ENCODE results near the gene NHERF1. TPM values are rescaled to one million over a fixed set of nuclear protein-coding genes. Genes with fewer than 3 reads are reported as not detected.
A peak's percentile ranks its signal among the peaks of the same experiment; 100 is the strongest.

The NHERF1 gene
- total and polyA plus RNA-seq, 7 experiments from 2014 or later: 93.1 to 393 (median 165) TPM

- Mint-ChIP-seq H3K9me3 (no peaks in the 10 kb centered on the region), H3K4me1 (peaks cover 44 to 78% (median 62%) of the 10 kb centered on the region in 7 donors), H3K4me3 (peak overlapping the region; percentile 82 to 92 (median 84)), H3K27me3 (no peaks in the 10 kb centered on the region), H3K27ac (peak overlapping the region; percentile 75 to 97 (median 90)), H3K36me3 (no peaks in the 10 kb centered on the region)
- H3K9me3 ChIP-seq (ENCODE audit: control insufficient read depth in 2 of 3, low read length in 3 of 3): no peaks in the 10 kb centered on the region
- peak overlapping the region; percentile 49 for H3K27ac ChIP-seq (ENCODE audit: low read depth, low read length)
- ATAC-seq: peak; percentile 86
- peak overlapping the region; percentile 60 for H3K4me3 ChIP-seq (ENCODE audit: low read length)
- intact Hi-C loops (cut with micrococcal nuclease): loop anchor here (1.0 to 10.0 kb wide), 6 partner anchors 8 to 555 kb away; partner anchors contain the start of genes NHERF1 (in 1 of the 2) and RPL38 (in 1 of the 2)
- no peaks in the 10 kb centered on the region for H3K27me3 ChIP-seq (ENCODE audit: control insufficient read depth in 2 of 2, insufficient read depth in 2 of 2, low read length in 2 of 2)
- H3K4me1 ChIP-seq (ENCODE audit: control insufficient read depth in 2 of 2, insufficient read depth in 2 of 2, low read length in 2 of 2): peaks cover 69 to 82% of the 10 kb centered on the region in 2 donors
- POLR2A ChIA-PET: interaction anchor here (0.7 to 20.3 kb wide), 6 partner anchors 9 to 25 kb away, joined by 3 to 372 read pairs (median 27); partner anchors contain the start of genes NAT9 and RAB37
- H3K36me3 ChIP-seq (ENCODE audit: control insufficient read depth in 2 of 3, insufficient read depth in 3 of 3, low read length in 3 of 3): peaks cover 0 to 45% (median 7%) of the 10 kb centered on the region in 3 experiments
- DNase-seq: peak in 6 of 9 donors; percentile 47 to 60 (median 56)
- CTCF ChIA-PET: interaction anchor here (0.7 to 14.1 kb wide), 10 partner anchors 9 to 101 kb away, joined by 3 to 165 read pairs (median 11); partner anchors contain the start of genes NAT9 and RAB37
Observed at GRCh38 chr17:74759243-74759801, 10.9 kb downstream of the NHERF1 start.

- Mint-ChIP-seq H3K36me3 (peaks cover 0 to 2% (median 0%) of the 10 kb centered on the region in 5 donors), H3K9me3 (no peaks in the 10 kb centered on the region), H3K4me1 (peaks cover 41 to 71% (median 56%) of the 10 kb centered on the region in 7 donors), H3K4me3 (peak overlapping the region; percentile 82 to 92 (median 84)), H3K27me3 (no peaks in the 10 kb centered on the region), H3K27ac (peak overlapping the region; percentile 19 to 97 (median 90))
- Histone ChIP-seq H3K36me3 (ENCODE audit: control insufficient read depth in 2 of 3, insufficient read depth in 3 of 3, low read length in 3 of 3) (peaks cover 0 to 46% (median 13%) of the 10 kb centered on the region in 3 experiments), H3K27me3 (ENCODE audit: control insufficient read depth in 2 of 2, insufficient read depth in 2 of 2, low read length in 2 of 2) (no peaks in the 10 kb centered on the region), H3K4me3 (ENCODE audit: low read length) (peak overlapping the region; percentile 60), H3K4me1 (ENCODE audit: control insufficient read depth in 2 of 2, insufficient read depth in 2 of 2, low read length in 2 of 2) (peaks cover 64 to 78% of the 10 kb centered on the region in 2 donors), H3K27ac (ENCODE audit: low read depth, low read length) (peak overlapping the region; percentile 49), H3K9me3 (ENCODE audit: control insufficient read depth in 2 of 3, low read length in 3 of 3) (no peaks in the 10 kb centered on the region)
- POLR2A ChIA-PET: interaction anchor here (0.5 to 20.3 kb wide), 7 partner anchors 10 to 356 kb away, joined by 3 to 372 read pairs (median 20); partner anchors contain the start of genes NAT9 and RAB37
- intact Hi-C loops (cut with micrococcal nuclease): loop anchor here (1.0 to 10.0 kb wide), 6 partner anchors 9 to 555 kb away; partner anchors contain the start of genes NHERF1 (in 1 of the 2) and RPL38 (in 1 of the 2)
- DNase-seq (no peak), ATAC-seq (no peak)
- CTCF ChIA-PET: interaction anchor here (1.0 to 14.1 kb wide), 9 partner anchors 10 to 102 kb away, joined by 3 to 165 read pairs (median 13); partner anchors contain the start of genes NAT9 and RAB37
Observed at GRCh38 chr17:74759941-74760340, 11.5 kb downstream of the NHERF1 start.

GRCh38 chr17:74760404-74761105, 12.1 kb downstream of the NHERF1 start:
- Histone ChIP-seq H3K4me3 (ENCODE audit: low read length) (peak overlapping the region; percentile 60), H3K9me3 (ENCODE audit: control insufficient read depth in 2 of 3, low read length in 3 of 3) (no peaks in the 10 kb centered on the region), H3K36me3 (ENCODE audit: control insufficient read depth in 2 of 3, insufficient read depth in 3 of 3, low read length in 3 of 3) (peaks cover 0 to 48% (median 13%) of the 10 kb centered on the region in 3 experiments), H3K4me1 (ENCODE audit: control insufficient read depth in 2 of 2, insufficient read depth in 2 of 2, low read length in 2 of 2) (peaks cover 58 to 72% of the 10 kb centered on the region in 2 donors), H3K27ac (ENCODE audit: low read depth, low read length) (peak overlapping the region; percentile 49), H3K27me3 (ENCODE audit: control insufficient read depth in 2 of 2, insufficient read depth in 2 of 2, low read length in 2 of 2) (no peaks in the 10 kb centered on the region)
- Mint-ChIP-seq H3K27me3 (no peaks in the 10 kb centered on the region), H3K36me3 (peaks cover 0 to 3% (median 0%) of the 10 kb centered on the region in 5 donors), H3K9me3 (no peaks in the 10 kb centered on the region), H3K27ac (peak overlapping the region; percentile 19 to 97 (median 88)), H3K4me3 (peak overlapping the region in 9 of 10 donors; percentile 14 to 92 (median 84)), H3K4me1 (peaks cover 35 to 65% (median 50%) of the 10 kb centered on the region in 7 donors)
- POLR2A ChIA-PET: interaction anchor here (0.5 to 20.3 kb wide), 6 partner anchors 10 to 355 kb away, joined by 4 to 372 read pairs (median 27); partner anchors contain the start of genes NAT9 and RAB37
- no peak for ATAC-seq
- intact Hi-C loops (cut with micrococcal nuclease): no loop called here
- CTCF ChIA-PET: interaction anchor here (2.3 to 14.1 kb wide), 5 partner anchors 14 to 103 kb away, joined by 9 to 165 read pairs (median 34); partner anchors contain the start of genes NAT9 and RAB37
- no peak for DNase-seq

- CTCF ChIA-PET: interaction anchor here (1.1 to 14.1 kb wide), 4 partner anchors 13 to 104 kb away, joined by 3 to 165 read pairs (median 45); partner anchors contain the start of gene NAT9
- no peaks in the 10 kb centered on the region for H3K9me3 ChIP-seq (ENCODE audit: control insufficient read depth in 2 of 3, low read length in 3 of 3)
- H3K9me3 Mint-ChIP-seq: no peaks in the 10 kb centered on the region
- intact Hi-C loops (cut with micrococcal nuclease): no loop called here
- peaks cover 0 to 56% (median 13%) of the 10 kb centered on the region in 3 experiments for H3K36me3 ChIP-seq (ENCODE audit: control insufficient read depth in 2 of 3, insufficient read depth in 3 of 3, low read length in 3 of 3)
- no peak for DNase-seq
- H3K27ac Mint-ChIP-seq: peak overlapping the region in 8 of 9 donors; percentile 28 to 97 (median 87)
- H3K27me3 ChIP-seq (ENCODE audit: control insufficient read depth in 2 of 2, insufficient read depth in 2 of 2, low read length in 2 of 2): no peaks in the 10 kb centered on the region
- peaks cover 34 to 64% (median 51%) of the 10 kb centered on the region in 7 donors for H3K4me1 Mint-ChIP-seq
- no peaks in the 10 kb centered on the region for H3K27me3 Mint-ChIP-seq
- POLR2A ChIA-PET: interaction anchor here (5.6 to 20.3 kb wide), 2 partner anchors 13 to 15 kb away, joined by 34 to 372 read pairs; partner anchors contain the start of gene NAT9
- peaks cover 0 to 6% (median 0%) of the 10 kb centered on the region in 5 donors for H3K36me3 Mint-ChIP-seq
- H3K4me3 Mint-ChIP-seq: peak overlapping the region in 2 of 10 donors; percentile 54 to 92
- peaks cover 52 to 65% of the 10 kb centered on the region in 2 donors for H3K4me1 ChIP-seq (ENCODE audit: control insufficient read depth in 2 of 2, insufficient read depth in 2 of 2, low read length in 2 of 2)
- ATAC-seq: no peak
- H3K4me3 ChIP-seq (ENCODE audit: low read length): no peak overlapping the region
- peak overlapping the region; percentile 49 for H3K27ac ChIP-seq (ENCODE audit: low read depth, low read length)
Observed at GRCh38 chr17:74761419-74761818, 13.0 kb downstream of the NHERF1 start.

GRCh38 chr17:74761931-74762330, 13.5 kb downstream of the NHERF1 start:
- Mint-ChIP-seq H3K27me3 (no peaks in the 10 kb centered on the region), H3K9me3 (no peaks in the 10 kb centered on the region), H3K4me1 (peaks cover 29 to 59% (median 49%) of the 10 kb centered on the region in 7 donors), H3K4me3 (peak overlapping the region in 1 of 10 donors; percentile 54), H3K36me3 (peaks cover 0 to 9% (median 0%) of the 10 kb centered on the region in 5 donors), H3K27ac (peak overlapping the region in 7 of 9 donors; percentile 10 to 97 (median 86))
- intact Hi-C loops (cut with micrococcal nuclease): no loop called here
- ATAC-seq (no peak), DNase-seq (no peak)
- H3K27me3 ChIP-seq (ENCODE audit: control insufficient read depth in 2 of 2, insufficient read depth in 2 of 2, low read length in 2 of 2): no peaks in the 10 kb centered on the region
- H3K27ac ChIP-seq (ENCODE audit: low read depth, low read length): peak overlapping the region; percentile 49
- CTCF ChIA-PET: interaction anchor here (0.6 to 14.1 kb wide), 3 partner anchors 13 to 104 kb away, joined by 3 to 165 read pairs (median 5); partner anchors contain the start of gene NAT9
- H3K9me3 ChIP-seq (ENCODE audit: control insufficient read depth in 2 of 3, low read length in 3 of 3): no peaks in the 10 kb centered on the region
- H3K36me3 ChIP-seq (ENCODE audit: control insufficient read depth in 2 of 3, insufficient read depth in 3 of 3, low read length in 3 of 3): peaks cover 0 to 61% (median 13%) of the 10 kb centered on the region in 3 experiments
- POLR2A ChIA-PET: interaction anchor here (1.9 to 20.3 kb wide), 3 partner anchors 13 to 16 kb away, joined by 8 to 372 read pairs (median 34); partner anchors contain the start of gene NAT9
- H3K4me3 ChIP-seq (ENCODE audit: low read length): no peak overlapping the region
- peaks cover 47 to 60% of the 10 kb centered on the region in 2 donors for H3K4me1 ChIP-seq (ENCODE audit: control insufficient read depth in 2 of 2, insufficient read depth in 2 of 2, low read length in 2 of 2)

Measured in naive thymus-derived CD4-positive, alpha-beta T cell (primary cell).